ENCODE results near the gene CADPS2.
"Not testable (repeated sequence)": the region's sequence is repeated elsewhere in the genome, so short reads cannot be mapped to it uniquely, and the experiment has no call there.

Gene CADPS2

DNA sequence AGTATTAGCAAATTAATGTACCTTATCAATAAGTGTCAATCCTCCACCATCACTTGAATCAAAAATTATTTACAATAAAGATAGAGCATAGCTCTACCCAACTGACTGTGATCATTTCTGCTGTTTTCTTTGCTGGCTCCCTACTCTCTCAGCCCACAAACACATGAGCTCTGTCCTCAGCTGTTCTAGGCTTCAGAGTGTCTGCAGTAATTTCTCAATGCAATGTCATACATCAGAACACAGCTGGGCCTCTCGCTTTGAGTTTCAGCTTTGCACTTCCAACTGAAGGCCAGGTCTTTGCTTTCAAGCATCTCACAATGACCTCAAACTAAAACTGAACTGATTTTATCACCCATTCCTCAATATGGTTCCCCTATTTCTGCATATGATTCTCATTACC is 243.0 kb downstream of the CADPS2 start:
- Histone ChIP-seq H2BK15ac (ENCODE audit: low read depth, poor library complexity, severe bottlenecking) (no peak overlapping the region), H3K4ac (ENCODE audit: low read depth in 1 of 2, low read length in 2 of 2) (no peak overlapping the region), H3K27me3 (ENCODE audit: control insufficient read depth in 1 of 2, insufficient read depth in 1 of 2, low read length in 2 of 2) (no peaks in the 10 kb centered on the region), H3K4me3 (ENCODE audit: insufficient read depth in 1 of 2, low read depth in 1 of 2, low read length in 2 of 2) (no peak overlapping the region), H2BK120ac (ENCODE audit: low read depth, low read length) (no peak overlapping the region), H3K4me1 (ENCODE audit: control insufficient read depth, insufficient read depth, low read depth, low read length) (no peaks in the 10 kb centered on the region), H3K14ac (ENCODE audit: low read length in 2 of 2) (no peak overlapping the region), H2BK5ac (ENCODE audit: low read depth, low read length, poor library complexity, severe bottlenecking) (no peak overlapping the region), H4K8ac (ENCODE audit: low read length) (no peak overlapping the region), H3K9me3 (ENCODE audit: control insufficient read depth, low read length) (no peaks in the 10 kb centered on the region), H3K23ac (ENCODE audit: low read length in 2 of 2) (no peak overlapping the region), H3K9ac (ENCODE audit: low read length) (no peak overlapping the region), H3K18ac (ENCODE audit: low read depth in 1 of 2, low read length in 2 of 2) (no peak overlapping the region), H2AFZ (ENCODE audit: low read depth, low read length) (no peak overlapping the region), H4K91ac (ENCODE audit: low read length) (no peak overlapping the region), H3K27ac (ENCODE audit: low read length, poor library complexity, severe bottlenecking) (no peak overlapping the region), H2AK5ac (ENCODE audit: low read length, severe bottlenecking) (no peak overlapping the region), H2BK12ac (ENCODE audit: low read length in 2 of 2) (no peak overlapping the region), H3K4me2 (ENCODE audit: low read length, poor library complexity, severe bottlenecking) (no peak overlapping the region), H3K79me1 (replicated peaks; ENCODE audit: low read length, poor library complexity, severe bottlenecking) (no peaks in the 10 kb centered on the region), H3K36me3 (ENCODE audit: control insufficient read depth in 1 of 2, insufficient read depth in 2 of 2, low read depth in 1 of 2, low read length in 2 of 2) (no peaks in the 10 kb centered on the region)
- no peak for DNase-seq
- WGBS, result 84% methylated on average over 1 of the region's 1 CpG

DNA sequence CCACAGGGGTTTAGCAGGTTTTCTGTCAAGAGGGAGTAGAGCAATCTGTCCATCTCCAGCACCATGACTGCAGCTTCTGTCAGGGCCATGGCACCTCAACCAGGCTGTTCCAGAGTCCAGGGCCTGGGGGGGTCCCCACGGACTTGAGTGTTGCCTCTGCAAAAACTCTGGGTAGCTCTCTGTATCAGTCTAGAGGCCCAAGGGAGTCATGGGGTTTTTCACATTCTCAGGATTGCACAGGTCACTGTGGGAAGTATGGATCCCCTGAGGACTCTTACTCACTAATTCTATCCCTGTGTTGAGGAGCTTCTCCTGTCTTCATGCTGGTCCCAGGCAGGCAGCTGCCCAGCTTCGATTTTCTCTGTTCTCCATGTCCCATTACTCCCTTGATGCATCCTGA is 247.8 kb downstream of the CADPS2 start:
- Histone ChIP-seq H3K36me3 (ENCODE audit: control insufficient read depth in 1 of 2, insufficient read depth in 2 of 2, low read depth in 1 of 2, low read length in 2 of 2) (no peaks in the 10 kb centered on the region), H2AK5ac (ENCODE audit: low read length, severe bottlenecking) (no peak overlapping the region), H3K4me1 (ENCODE audit: control insufficient read depth, insufficient read depth, low read depth, low read length) (no peaks in the 10 kb centered on the region), H4K8ac (ENCODE audit: low read length) (no peak overlapping the region), H3K9ac (ENCODE audit: low read length) (no peak overlapping the region), H4K91ac (ENCODE audit: low read length) (no peak overlapping the region), H3K27ac (ENCODE audit: low read length, poor library complexity, severe bottlenecking) (no peak overlapping the region), H3K4me2 (ENCODE audit: low read length, poor library complexity, severe bottlenecking) (no peak overlapping the region), H3K4ac (ENCODE audit: low read depth in 1 of 2, low read length in 2 of 2) (no peak overlapping the region), H2BK120ac (ENCODE audit: low read depth, low read length) (no peak overlapping the region), H2AFZ (ENCODE audit: low read depth, low read length) (no peak overlapping the region), H3K4me3 (ENCODE audit: insufficient read depth in 1 of 2, low read depth in 1 of 2, low read length in 2 of 2) (no peak overlapping the region), H2BK12ac (ENCODE audit: low read length in 2 of 2) (no peak overlapping the region), H3K27me3 (ENCODE audit: control insufficient read depth in 1 of 2, insufficient read depth in 1 of 2, low read length in 2 of 2) (no peaks in the 10 kb centered on the region), H3K23ac (ENCODE audit: low read length in 2 of 2) (no peak overlapping the region), H3K79me1 (replicated peaks; ENCODE audit: low read length, poor library complexity, severe bottlenecking) (no peaks in the 10 kb centered on the region), H3K9me3 (ENCODE audit: control insufficient read depth, low read length) (no peaks in the 10 kb centered on the region), H3K14ac (ENCODE audit: low read length in 2 of 2) (no peak overlapping the region), H2BK15ac (ENCODE audit: low read depth, poor library complexity, severe bottlenecking) (no peak overlapping the region), H3K18ac (ENCODE audit: low read depth in 1 of 2, low read length in 2 of 2) (no peak overlapping the region), H2BK5ac (ENCODE audit: low read depth, low read length, poor library complexity, severe bottlenecking) (no peak overlapping the region)
- DNase-seq, result no peak
- 83% methylated on average over 2 of the region's 2 CpGs for WGBS

DNA sequence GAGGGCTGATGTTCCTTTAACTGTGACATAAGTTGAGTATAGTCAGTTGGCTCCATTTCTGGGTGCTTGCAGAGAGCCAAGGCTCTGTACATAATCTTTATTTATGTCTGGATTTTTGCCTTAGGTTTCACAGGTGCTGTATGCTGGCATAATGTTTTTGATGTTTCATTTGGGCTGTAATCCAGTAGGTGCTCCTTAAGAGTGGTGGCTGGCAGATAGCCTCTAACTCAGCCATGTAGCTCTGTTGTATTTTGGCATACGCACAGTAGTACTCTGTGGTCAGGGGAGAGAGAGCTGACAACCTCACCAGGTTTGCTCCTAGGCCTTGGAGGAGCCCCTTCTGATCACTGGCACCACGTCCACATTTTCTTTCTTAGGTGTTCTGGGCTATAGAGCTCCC is 248.5 kb downstream of the CADPS2 start:
- Histone ChIP-seq H2AK5ac (ENCODE audit: low read length, severe bottlenecking) (no peak overlapping the region), H4K8ac (ENCODE audit: low read length) (no peak overlapping the region), H3K18ac (ENCODE audit: low read depth in 1 of 2, low read length in 2 of 2) (no peak overlapping the region), H4K91ac (ENCODE audit: low read length) (no peak overlapping the region), H3K4ac (ENCODE audit: low read depth in 1 of 2, low read length in 2 of 2) (no peak overlapping the region), H3K14ac (ENCODE audit: low read length in 2 of 2) (no peak overlapping the region), H3K23ac (ENCODE audit: low read length in 2 of 2) (no peak overlapping the region), H3K9me3 (ENCODE audit: control insufficient read depth, low read length) (no peaks in the 10 kb centered on the region), H3K79me1 (replicated peaks; ENCODE audit: low read length, poor library complexity, severe bottlenecking) (no peaks in the 10 kb centered on the region), H2AFZ (ENCODE audit: low read depth, low read length) (no peak overlapping the region), H2BK5ac (ENCODE audit: low read depth, low read length, poor library complexity, severe bottlenecking) (no peak overlapping the region), H3K9ac (ENCODE audit: low read length) (no peak overlapping the region), H3K36me3 (ENCODE audit: control insufficient read depth in 1 of 2, insufficient read depth in 2 of 2, low read depth in 1 of 2, low read length in 2 of 2) (no peaks in the 10 kb centered on the region), H3K4me1 (ENCODE audit: control insufficient read depth, insufficient read depth, low read depth, low read length) (no peaks in the 10 kb centered on the region), H3K27me3 (ENCODE audit: control insufficient read depth in 1 of 2, insufficient read depth in 1 of 2, low read length in 2 of 2) (no peaks in the 10 kb centered on the region), H3K27ac (ENCODE audit: low read length, poor library complexity, severe bottlenecking) (no peak overlapping the region), H3K4me2 (ENCODE audit: low read length, poor library complexity, severe bottlenecking) (no peak overlapping the region), H2BK15ac (ENCODE audit: low read depth, poor library complexity, severe bottlenecking) (no peak overlapping the region), H2BK120ac (ENCODE audit: low read depth, low read length) (no peak overlapping the region), H3K4me3 (ENCODE audit: insufficient read depth in 1 of 2, low read depth in 1 of 2, low read length in 2 of 2) (no peak overlapping the region), H2BK12ac (ENCODE audit: low read length in 2 of 2) (no peak overlapping the region)
- WGBS, result 74% methylated on average over 2 of the region's 2 CpGs
- no peak for DNase-seq

DNA sequence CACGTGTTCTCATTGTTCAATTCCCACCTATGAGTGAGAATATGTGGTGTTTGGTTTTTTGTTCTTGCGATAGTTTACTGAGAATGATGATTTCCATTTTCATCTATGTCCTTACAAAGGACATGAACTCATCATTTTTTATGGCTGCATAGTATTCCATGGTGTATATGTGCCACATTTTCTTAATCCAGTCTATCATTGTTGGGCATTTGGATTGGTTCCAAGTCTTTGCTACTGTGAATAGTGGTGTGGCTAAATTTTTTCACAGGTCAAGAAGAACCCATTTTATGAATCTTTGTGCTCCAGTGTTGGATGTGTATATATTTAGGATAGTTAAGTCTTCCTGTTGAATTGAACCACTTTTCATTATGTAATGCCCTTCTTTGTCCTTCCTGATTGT is 250.8 kb downstream of the CADPS2 start:
- H2BK5ac ChIP-seq (ENCODE audit: low read depth, low read length, poor library complexity, severe bottlenecking); H3K27me3 ChIP-seq (ENCODE audit: control insufficient read depth in 1 of 2, insufficient read depth in 1 of 2, low read length in 2 of 2); DNase-seq; H3K36me3 ChIP-seq (ENCODE audit: control insufficient read depth in 1 of 2, insufficient read depth in 2 of 2, low read depth in 1 of 2, low read length in 2 of 2); H2AFZ ChIP-seq (ENCODE audit: low read depth, low read length); H3K27ac ChIP-seq (ENCODE audit: low read length, poor library complexity, severe bottlenecking); H3K4me1 ChIP-seq (ENCODE audit: control insufficient read depth, insufficient read depth, low read depth, low read length); H3K9me3 ChIP-seq (ENCODE audit: control insufficient read depth, low read length); H3K14ac ChIP-seq (ENCODE audit: low read length in 2 of 2); H2AK5ac ChIP-seq (ENCODE audit: low read length, severe bottlenecking); H2BK120ac ChIP-seq (ENCODE audit: low read depth, low read length); H4K8ac ChIP-seq (ENCODE audit: low read length); H3K23ac ChIP-seq (ENCODE audit: low read length in 2 of 2); H3K18ac ChIP-seq (ENCODE audit: low read depth in 1 of 2, low read length in 2 of 2); H3K4ac ChIP-seq (ENCODE audit: low read depth in 1 of 2, low read length in 2 of 2); H3K4me3 ChIP-seq (ENCODE audit: insufficient read depth in 1 of 2, low read depth in 1 of 2, low read length in 2 of 2); H3K79me1 ChIP-seq (replicated peaks; ENCODE audit: low read length, poor library complexity, severe bottlenecking); H4K91ac ChIP-seq (ENCODE audit: low read length); H3K4me2 ChIP-seq (ENCODE audit: low read length, poor library complexity, severe bottlenecking); H3K9ac ChIP-seq (ENCODE audit: low read length); H2BK15ac ChIP-seq (ENCODE audit: low read depth, poor library complexity, severe bottlenecking); H2BK12ac ChIP-seq (ENCODE audit: low read length in 2 of 2): not testable (repeated sequence)
- WGBS, result no CpG with 5 or more reads among the region's 2 CpGs

Data from mesenchymal stem cell (in vitro differentiated cells and primary cell).